SK-N-SH treated with all-trans-retinoic acid at 6 μM for 48 hours (cell line): ENCODE results near the gene GP1BA.

ENCODE experiments used
- ATAC-seq: fragments of 200-7000 bp; cut with Tn5 transposase; 3 replicates; pipeline ENCODE4 v1.9.1; 2020; ENCODE audit warnings: mild to moderate bottlenecking, moderate library complexity
- ARNTL ChIP-seq: fragments of 450-650 bp; formaldehyde crosslinking; IDR thresholded peaks from 2 replicates; pipeline ENCODE4 v1.5.0; 2020; ENCODE audit warnings: low read depth, mild to moderate bottlenecking, moderate library complexity, borderline replicate concordance
- BACH2 ChIP-seq: fragments of 250-450 bp; sonication (Bioruptor Pico); IDR thresholded peaks from 2 replicates; pipeline ENCODE4 v1.9.0; 2021; ENCODE audit warnings: mild to moderate bottlenecking, borderline replicate concordance
- CSDC2 ChIP-seq: fragments of 250-450 bp; sonication (Bioruptor Pico); IDR thresholded peaks from 2 replicates; pipeline ENCODE4 v1.5.0; 2020; ENCODE audit warnings: mild to moderate bottlenecking, moderate library complexity
- ESRRG ChIP-seq: fragments of 250-450 bp; sonication (Bioruptor Pico); IDR thresholded peaks from 2 replicates; pipeline ENCODE4 v1.6.1; 2021; ENCODE audit warnings: mild to moderate bottlenecking
- GLIS3 ChIP-seq: fragments of 250-450 bp; sonication (Bioruptor Pico); IDR thresholded peaks from 2 replicates; pipeline ENCODE4 v1.5.0; 2020; ENCODE audit warnings: mild to moderate bottlenecking, moderate library complexity
- OSR1 ChIP-seq: fragments of 250-450 bp; sonication (Bioruptor Pico); IDR thresholded peaks from 2 replicates; pipeline ENCODE4 v1.8.0; 2022; ENCODE audit warnings: moderate library complexity, mild to moderate bottlenecking, inconsistent platforms
- PPARA ChIP-seq: fragments of 250-450 bp; sonication (Bioruptor Pico); IDR thresholded peaks from 2 replicates; pipeline ENCODE4 v1.5.0; 2020; ENCODE audit warnings: mild to moderate bottlenecking, borderline replicate concordance
- RARB ChIP-seq: fragments of 250-450 bp; sonication (Bioruptor Pico); IDR thresholded peaks from 2 replicates; pipeline ENCODE4 v1.8.0; 2021; ENCODE audit warnings: mild to moderate bottlenecking, moderate library complexity
- SNAI2 ChIP-seq: fragments of 250-450 bp; sonication (Bioruptor Pico); IDR thresholded peaks from 2 replicates; pipeline ENCODE4 v1.5.0; 2020; ENCODE audit warnings: mild to moderate bottlenecking, moderate library complexity
- TCF4 ChIP-seq: fragments of 250-450 bp; sonication (Bioruptor Pico); IDR thresholded peaks from 2 replicates; pipeline ENCODE4 v1.8.0; 2021; ENCODE audit warnings: mild to moderate bottlenecking, moderate library complexity, borderline replicate concordance
- TOX ChIP-seq: fragments of 250-450 bp; sonication (Bioruptor Pico); IDR thresholded peaks from 2 replicates; pipeline ENCODE4 v1.8.0; 2021; ENCODE audit warnings: mild to moderate bottlenecking, moderate library complexity, borderline replicate concordance
- TSHZ2 ChIP-seq: fragments of 250-450 bp; sonication (Bioruptor Pico); IDR thresholded peaks from 2 replicates; pipeline ENCODE4 v1.5.0; 2020; ENCODE audit warnings: mild to moderate bottlenecking, moderate library complexity
- ZC3H10 ChIP-seq: fragments of 250-450 bp; sonication (Bioruptor Pico); IDR thresholded peaks from 2 replicates; pipeline ENCODE4 v1.5.1; 2021; ENCODE audit warnings: mild to moderate bottlenecking, moderate library complexity
- ZFP3 ChIP-seq: fragments of 250-450 bp; sonication (Bioruptor Pico); IDR thresholded peaks from 2 replicates; pipeline ENCODE4 v1.5.0; 2020; ENCODE audit warnings: mild to moderate bottlenecking, moderate library complexity
- ZFP30 ChIP-seq: fragments of 450-650 bp; formaldehyde crosslinking; IDR thresholded peaks from 2 replicates; pipeline ENCODE4 v1.5.0; 2022; ENCODE audit warnings: mild to moderate bottlenecking, moderate library complexity
- ZNF565 ChIP-seq: fragments of 450-650 bp; formaldehyde crosslinking; conservative IDR thresholded peaks from 2 replicates; pipeline ENCODE4 v1.5.0; 2020; ENCODE audit warnings: low read depth, mild to moderate bottlenecking, moderate library complexity
- ZNF8 ChIP-seq: fragments of 450-650 bp; formaldehyde crosslinking; IDR thresholded peaks from 2 replicates; pipeline ENCODE4 v1.5.0; 2020; ENCODE audit warnings: mild to moderate bottlenecking, moderate library complexity
- TF ChIP-seq, protein P1 (sequence below): fragments of 250-450 bp; sonication (Bioruptor Pico); IDR thresholded peaks from 2 replicates; pipeline ENCODE4 v1.8.0; 2021; ENCODE audit warnings: low read depth, mild to moderate bottlenecking, moderate library complexity, borderline replicate concordance
- TF ChIP-seq, protein P2 (sequence below): fragments of 250-450 bp; sonication (Bioruptor Pico); IDR thresholded peaks from 2 replicates; pipeline ENCODE4 v1.5.1; 2020; ENCODE audit warnings: low read depth, mild to moderate bottlenecking, moderate library complexity
- TF ChIP-seq, protein P3 (sequence below): fragments of 250-450 bp; sonication (Bioruptor Pico); IDR thresholded peaks from 2 replicates; pipeline ENCODE4 v1.8.0; 2020; ENCODE audit warnings: mild to moderate bottlenecking, moderate library complexity, borderline replicate concordance

GP1BA gene

GRCh38 chr17:4897198-4897687 is 34.8 kb upstream of the GP1BA start:
- ATAC-seq = no peak
- TF ChIP-seq CSDC2 (CRISPR knock-in tag) (no peak), ESRRG (CRISPR knock-in tag) (no peak), RARB (CRISPR knock-in tag) (no peak), TCF4 (CRISPR knock-in tag) (no peak), ZC3H10 (CRISPR knock-in tag) (no peak), GLIS3 (CRISPR knock-in tag) (no peak), TSHZ2 (no peak), OSR1 (CRISPR knock-in tag) (no peak), TOX (CRISPR knock-in tag) (no peak), SNAI2 (CRISPR knock-in tag) (no peak), ZFP3 (CRISPR knock-in tag) (no peak), PPARA (CRISPR knock-in tag) (no peak), ZFP30 (no peak)
- TF ChIP-seq, protein P1, sequence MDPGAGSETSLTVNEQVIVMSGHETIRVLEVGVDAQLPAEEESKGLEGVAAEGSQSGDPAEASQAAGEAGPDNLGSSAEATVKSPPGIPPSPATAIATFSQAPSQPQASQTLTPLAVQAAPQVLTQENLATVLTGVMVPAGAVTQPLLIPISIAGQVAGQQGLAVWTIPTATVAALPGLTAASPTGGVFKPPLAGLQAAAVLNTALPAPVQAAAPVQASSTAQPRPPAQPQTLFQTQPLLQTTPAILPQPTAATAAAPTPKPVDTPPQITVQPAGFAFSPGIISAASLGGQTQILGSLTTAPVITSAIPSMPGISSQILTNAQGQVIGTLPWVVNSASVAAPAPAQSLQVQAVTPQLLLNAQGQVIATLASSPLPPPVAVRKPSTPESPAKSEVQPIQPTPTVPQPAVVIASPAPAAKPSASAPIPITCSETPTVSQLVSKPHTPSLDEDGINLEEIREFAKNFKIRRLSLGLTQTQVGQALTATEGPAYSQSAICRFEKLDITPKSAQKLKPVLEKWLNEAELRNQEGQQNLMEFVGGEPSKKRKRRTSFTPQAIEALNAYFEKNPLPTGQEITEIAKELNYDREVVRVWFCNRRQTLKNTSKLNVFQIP = no peak
- TF ChIP-seq, protein P2, sequence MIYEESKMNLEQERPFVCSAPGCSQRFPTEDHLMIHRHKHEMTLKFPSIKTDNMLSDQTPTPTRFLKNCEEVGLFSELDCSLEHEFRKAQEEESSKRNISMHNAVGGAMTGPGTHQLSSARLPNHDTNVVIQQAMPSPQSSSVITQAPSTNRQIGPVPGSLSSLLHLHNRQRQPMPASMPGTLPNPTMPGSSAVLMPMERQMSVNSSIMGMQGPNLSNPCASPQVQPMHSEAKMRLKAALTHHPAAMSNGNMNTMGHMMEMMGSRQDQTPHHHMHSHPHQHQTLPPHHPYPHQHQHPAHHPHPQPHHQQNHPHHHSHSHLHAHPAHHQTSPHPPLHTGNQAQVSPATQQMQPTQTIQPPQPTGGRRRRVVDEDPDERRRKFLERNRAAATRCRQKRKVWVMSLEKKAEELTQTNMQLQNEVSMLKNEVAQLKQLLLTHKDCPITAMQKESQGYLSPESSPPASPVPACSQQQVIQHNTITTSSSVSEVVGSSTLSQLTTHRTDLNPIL (CRISPR knock-in tag) = no peak
- TF ChIP-seq, protein P3, sequence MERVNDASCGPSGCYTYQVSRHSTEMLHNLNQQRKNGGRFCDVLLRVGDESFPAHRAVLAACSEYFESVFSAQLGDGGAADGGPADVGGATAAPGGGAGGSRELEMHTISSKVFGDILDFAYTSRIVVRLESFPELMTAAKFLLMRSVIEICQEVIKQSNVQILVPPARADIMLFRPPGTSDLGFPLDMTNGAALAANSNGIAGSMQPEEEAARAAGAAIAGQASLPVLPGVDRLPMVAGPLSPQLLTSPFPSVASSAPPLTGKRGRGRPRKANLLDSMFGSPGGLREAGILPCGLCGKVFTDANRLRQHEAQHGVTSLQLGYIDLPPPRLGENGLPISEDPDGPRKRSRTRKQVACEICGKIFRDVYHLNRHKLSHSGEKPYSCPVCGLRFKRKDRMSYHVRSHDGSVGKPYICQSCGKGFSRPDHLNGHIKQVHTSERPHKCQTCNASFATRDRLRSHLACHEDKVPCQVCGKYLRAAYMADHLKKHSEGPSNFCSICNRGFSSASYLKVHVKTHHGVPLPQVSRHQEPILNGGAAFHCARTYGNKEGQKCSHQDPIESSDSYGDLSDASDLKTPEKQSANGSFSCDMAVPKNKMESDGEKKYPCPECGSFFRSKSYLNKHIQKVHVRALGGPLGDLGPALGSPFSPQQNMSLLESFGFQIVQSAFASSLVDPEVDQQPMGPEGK (CRISPR knock-in tag) = no peak

- TF ChIP-seq ZFP3 (CRISPR knock-in tag) (no peak), ZNF8 (CRISPR knock-in tag) (no peak), BACH2 (CRISPR knock-in tag) (no peak), SNAI2 (CRISPR knock-in tag) (no peak), TOX (CRISPR knock-in tag) (no peak), TCF4 (CRISPR knock-in tag) (no peak), ARNTL (no peak), TSHZ2 (no peak), ZNF565 (CRISPR knock-in tag) (no peak)
- TF ChIP-seq, protein P2 (CRISPR knock-in tag) = no peak
Observed at GRCh38 chr17:4897785-4898184, 34.3 kb upstream of the GP1BA start.

More at GRCh38 chr17:4897785-4898184, 34.3 kb upstream of the GP1BA start:
- ATAC-seq = no peak
